A549 (cell line): ENCODE results near the gene NETO2. TPM values are rescaled to one million over a fixed set of nuclear protein-coding genes. Genes with fewer than 3 reads are reported as not detected.

Source experiments
- ATAC-seq, 2 experiments: fragments of 200-7000 bp in 1 of 2; fragments of >200 bp in 1 of 2; cut with Nextera tagmentation in 1 of 2; cut with Tn5 transposase in 1 of 2; 3 replicates each; pipeline versions ENCODE4 v1.8.0 to v1.9.1; 2018 to 2020; ENCODE audit warnings: mild to moderate bottlenecking in 1 of 2, moderate library complexity in 1 of 2
- CTCF ChIA-PET: fragments of 300-600 bp; sonication (Branson Sonifier 250); formaldehyde crosslinking; extraction: SDS; loops from one replicate; lab custom pipeline; 2021; ENCODE audit warnings: antibody characterized with exemption, inconsistent platforms; lab: Yijun Ruan, JAX
- POLR2A ChIA-PET: fragments of 350-600 bp; formaldehyde crosslinking; extraction: SDS; loops from one replicate; lab custom pipeline; 2021; ENCODE audit warnings: antibody characterized with exemption, inconsistent platforms; lab: Yijun Ruan, JAX
- DNase-seq, 2 experiments: peaks; one replicate each; pipeline versions ENCODE4 v3.0.0 to v3.0.0-alpha.2; 2011 to 2016; ENCODE audit warnings: low read depth in 1 of 2, low spot score in 1 of 2
- FAIRE-seq: peaks from 2 replicates; lab custom pipeline; 2011; peaks lifted over from hg19 to GRCh38; lab: Jason Lieb, UNC
- H3K27ac ChIP-seq, 2 experiments: fragments of >200 bp; sonication (Bioruptor Twin); formaldehyde crosslinking; 3 replicates each; pipeline ENCODE4 v1.5.1; 2016 to 2017
- H3K4me1 ChIP-seq: fragments of >200 bp; sonication (Bioruptor Twin); formaldehyde crosslinking; 3 replicates; pipeline ENCODE4 v1.6.1; 2016
- H3K4me2 ChIP-seq: fragments of >200 bp; sonication (Bioruptor Twin); formaldehyde crosslinking; 3 replicates; pipeline ENCODE4 v1.6.1; 2016
- H3K4me3 ChIP-seq: fragments of >200 bp; sonication (Bioruptor Twin); formaldehyde crosslinking; 3 replicates; pipeline ENCODE4 v1.5.1; 2016
- H3K9me3 ChIP-seq: fragments of >200 bp; sonication (Bioruptor Twin); formaldehyde crosslinking; 3 replicates; pipeline ENCODE4 v1.6.1; 2016
- BHLHE40 ChIP-seq: IDR thresholded peaks from 2 replicates; pipeline ENCODE4 v1.6.1; 2012; ENCODE audit warnings: low read depth, low read length, inconsistent platforms
- CBX2 ChIP-seq: fragments of 200-600 bp; sonication (generic); IDR thresholded peaks from 2 replicates; pipeline ENCODE4 v1.6.1; 2016; ENCODE audit warnings: low read depth, mild to moderate bottlenecking, borderline replicate concordance
- CEBPB ChIP-seq, 2 experiments: fragments of >200 bp in 1 of 2; sonication (Bioruptor Twin) in 1 of 2; formaldehyde crosslinking in 1 of 2; IDR thresholded peaks; 2 replicates each; pipeline ENCODE4 v1.6.1; 2012 to 2016
- CHD2 ChIP-seq: fragments of 150-350 bp; IDR thresholded peaks from 2 replicates; pipeline ENCODE4 v1.6.1; 2014; ENCODE audit warnings: low read length; ENCODE audit not compliant: partially characterized antibody
- CHD4 ChIP-seq: fragments of 200-600 bp; sonication (generic); IDR thresholded peaks from 2 replicates; pipeline ENCODE4 v1.6.1; 2016; ENCODE audit warnings: antibody characterized with exemption, mild to moderate bottlenecking, borderline replicate concordance
- EHF ChIP-seq: fragments of 250-450 bp; sonication (Bioruptor Pico); IDR thresholded peaks from 2 replicates; pipeline ENCODE4 v1.5.0; 2020; ENCODE audit warnings: mild to moderate bottlenecking
- EHMT2 ChIP-seq: fragments of 200-600 bp; sonication (generic); IDR thresholded peaks from 2 replicates; pipeline ENCODE4 v1.6.1; 2016; ENCODE audit warnings: antibody characterized with exemption, low read depth, mild to moderate bottlenecking, moderate library complexity
- EP300 ChIP-seq, 2 experiments: fragments of >200 bp; sonication (Bioruptor Twin); formaldehyde crosslinking; IDR thresholded peaks; 2 replicates in 1 of 2; 3 replicates in 1 of 2; pipeline ENCODE4 v1.6.1; 2016 to 2017
- ESRRA ChIP-seq: fragments of 150-350 bp; IDR thresholded peaks from 2 replicates; pipeline ENCODE4 v1.6.1; 2014; ENCODE audit warnings: mild to moderate bottlenecking, low read length, borderline replicate concordance
- FOXS1 ChIP-seq: fragments of 250-450 bp; sonication (Bioruptor Pico); IDR thresholded peaks from 2 replicates; pipeline ENCODE4 v1.5.0; 2020; ENCODE audit warnings: mild to moderate bottlenecking, moderate library complexity
- GATA3 ChIP-seq: IDR thresholded peaks from 2 replicates; pipeline ENCODE4 v1.6.1; 2012; ENCODE audit warnings: borderline replicate concordance
- HES2 ChIP-seq: fragments of >200 bp; sonication (Bioruptor Twin); formaldehyde crosslinking; IDR thresholded peaks from 2 replicates; pipeline ENCODE4 v1.6.1; 2016
- HEYL ChIP-seq: fragments of 250-450 bp; sonication (Bioruptor Pico); IDR thresholded peaks from 2 replicates; pipeline ENCODE4 v1.8.0; 2021; ENCODE audit warnings: mild to moderate bottlenecking, moderate library complexity
- HOXA7 ChIP-seq: fragments of 250-450 bp; sonication (Bioruptor Pico); IDR thresholded peaks from 2 replicates; pipeline ENCODE4 v1.5.0; 2020; ENCODE audit warnings: mild to moderate bottlenecking, moderate library complexity
- JUN ChIP-seq, 2 experiments: fragments of >200 bp; sonication (Bioruptor Twin); formaldehyde crosslinking; IDR thresholded peaks; 2 replicates in 1 of 2; 3 replicates in 1 of 2; pipeline ENCODE4 v1.6.1; 2016 to 2017
- JUNB ChIP-seq: fragments of >200 bp; sonication (Bioruptor Twin); formaldehyde crosslinking; IDR thresholded peaks from 2 replicates; pipeline ENCODE4 v1.6.1; 2016
- KDM1A ChIP-seq: fragments of 200-600 bp; sonication (generic); IDR thresholded peaks from 2 replicates; pipeline ENCODE4 v1.6.1; 2016; ENCODE audit warnings: low read depth, mild to moderate bottlenecking
- KDM5A ChIP-seq: fragments of 200-600 bp; sonication (generic); IDR thresholded peaks from 2 replicates; pipeline ENCODE4 v1.6.1; 2016; ENCODE audit warnings: antibody characterized with exemption, mild to moderate bottlenecking
- MAFK ChIP-seq: fragments of 450-650 bp; IDR thresholded peaks from 2 replicates; pipeline ENCODE4 v1.6.1; 2014; ENCODE audit not compliant: partially characterized antibody
- MAZ ChIP-seq: fragments of 150-350 bp; IDR thresholded peaks from 2 replicates; pipeline ENCODE4 v1.6.1; 2014; ENCODE audit warnings: antibody characterized with exemption, low read depth, low read length, borderline replicate concordance
- NFE2L2 ChIP-seq: fragments of 150-350 bp; conservative IDR thresholded peaks from 2 replicates; pipeline ENCODE4 v1.6.1; 2014; ENCODE audit warnings: low read length
- NPAS2 ChIP-seq: fragments of 250-450 bp; sonication (Bioruptor Pico); IDR thresholded peaks from 2 replicates; pipeline ENCODE4 v1.8.0; 2022; ENCODE audit warnings: mild to moderate bottlenecking, moderate library complexity, borderline replicate concordance
- POLR2A ChIP-seq: IDR thresholded peaks from 2 replicates; pipeline ENCODE4 v1.6.1; 2012; ENCODE audit warnings: mild to moderate bottlenecking, low read length
- RAD21 ChIP-seq, 2 experiments: fragments of >200 bp in 1 of 2; sonication (Bioruptor Twin) in 1 of 2; formaldehyde crosslinking in 1 of 2; IDR thresholded peaks in 1 of 2; conservative IDR thresholded peaks in 1 of 2; 2 replicates in 1 of 2; 3 replicates in 1 of 2; pipeline ENCODE4 v1.6.1; 2012 to 2018; ENCODE audit warnings: inconsistent platforms in 1 of 2
- SMC3 ChIP-seq: fragments of >200 bp; sonication (Bioruptor Twin); formaldehyde crosslinking; IDR thresholded peaks from 3 replicates; pipeline ENCODE4 v1.6.1; 2018; ENCODE audit warnings: inconsistent platforms
- SREBF2 ChIP-seq: fragments of 450-650 bp; IDR thresholded peaks from 2 replicates; pipeline ENCODE4 v1.6.1; 2014; ENCODE audit warnings: mild to moderate bottlenecking, moderate library complexity
- TFCP2L1 ChIP-seq: fragments of 250-450 bp; sonication (Bioruptor Pico); IDR thresholded peaks from 2 replicates; pipeline ENCODE4 v1.5.0; 2021; ENCODE audit warnings: mild to moderate bottlenecking
- ZC3H11A ChIP-seq: fragments of 450-650 bp; IDR thresholded peaks from 2 replicates; pipeline ENCODE4 v1.6.1; 2014; ENCODE audit warnings: antibody characterized with exemption, mild to moderate bottlenecking
- ZFP36 ChIP-seq: fragments of 450-650 bp; IDR thresholded peaks from 2 replicates; pipeline ENCODE4 v1.6.1; 2014; ENCODE audit warnings: borderline replicate concordance; ENCODE audit not compliant: partially characterized antibody
- ZNF302 ChIP-seq: fragments of 250-450 bp; sonication (Bioruptor Pico); IDR thresholded peaks from 2 replicates; pipeline ENCODE4 v1.9.0; 2021; ENCODE audit warnings: inconsistent platforms, mild to moderate bottlenecking, moderate library complexity
- WGBS: methylation state at CpG from one replicate; pipeline ENCODE4 v1.1.6; 2017; ENCODE audit errors: missing lambda C conversion rate; 5-methylcytosine and 5-hydroxymethylcytosine counted together
- polyA plus RNA-seq, 4 experiments: library from polyadenylated mRNA; depleted of rRNA in 3 of 4; stranded (reverse); fragments of >200 nt; fragmentation: RNase III in 1 of 4; extraction: RNeasy Plus Mini Kit Qiagen cat#74134 plus additional on column Dnase treatment in 1 of 4; gene quantifications; 2 replicates in 3 of 4; 3 replicates in 1 of 4; pipeline ENCODE4 v1.2.3, GENCODE V29; 2011 to 2017
- TF ChIP-seq, protein P1 (sequence below): fragments of 450-650 bp; IDR thresholded peaks from 2 replicates; pipeline ENCODE4 v1.6.1; 2014; ENCODE audit warnings: antibody characterized with exemption
- TF ChIP-seq, protein P2 (sequence below): fragments of 200-600 bp; sonication (generic); IDR thresholded peaks from 2 replicates; pipeline ENCODE4 v1.6.1; 2016; ENCODE audit warnings: antibody characterized with exemption, mild to moderate bottlenecking, moderate library complexity

NETO2 gene
- polyA plus RNA-seq, 2 of the 4 experiments (the other 2 are of a cell fraction) = 65.2 to 139 TPM

DNA sequence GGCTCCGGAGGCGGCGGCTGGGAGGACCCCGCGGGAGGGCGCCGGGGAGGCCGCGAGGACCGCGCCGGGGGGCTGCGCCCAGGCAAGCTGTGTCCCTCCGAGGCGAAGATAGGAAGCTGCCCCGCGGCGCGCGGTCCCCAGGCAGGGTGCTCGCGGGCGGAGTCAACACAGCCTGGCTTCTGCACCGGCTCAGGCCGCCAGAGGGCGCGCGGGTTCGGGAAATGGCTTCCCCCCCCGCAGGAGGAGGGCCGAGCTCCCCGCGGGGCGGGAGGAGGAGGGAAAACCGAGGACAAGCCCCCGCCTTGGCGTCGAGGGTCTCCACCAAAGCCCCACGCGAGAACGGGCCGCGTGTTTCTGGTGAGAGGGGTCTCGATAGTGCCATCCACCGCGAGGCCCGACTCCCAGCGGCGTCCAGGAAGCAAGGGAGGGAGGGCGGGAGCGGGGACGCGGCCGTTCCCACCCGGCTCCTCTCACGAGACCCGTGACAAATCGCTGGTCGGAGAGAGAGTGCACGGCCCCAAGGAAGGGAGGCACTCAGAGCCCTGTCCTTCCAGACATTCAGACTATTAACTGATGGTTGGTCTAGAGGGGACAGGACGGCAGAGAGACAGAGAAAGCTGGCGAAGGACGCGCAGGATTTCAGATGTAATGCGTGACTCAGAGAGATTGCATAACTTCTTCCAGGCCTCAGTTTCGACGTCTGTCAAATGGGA, 105.8 kb downstream of the NETO2 start (continued):
- no peak for TF ChIP-seq EP300 (IDR thresholded peaks at IDR 0.05)
- TF ChIP-seq RAD21 (conservative IDR thresholded peaks at IDR 0.05 in 1 of 2, IDR thresholded peaks at IDR 0.05 in 1 of 2) = peak; percentile 73 to 87
- 0 out of 2 replicates have a peak, but pooled peaks have one; percentile 6 for TF ChIP-seq BHLHE40
- TF ChIP-seq NFE2L2 = no peak
- no peak for TF ChIP-seq NPAS2 (CRISPR knock-in tag)
- TF ChIP-seq HOXA7 (CRISPR knock-in tag) = no peak
- no peak for TF ChIP-seq ZNF302
- peak; percentile 97; the same call in 1 of the 2 replicates for TF ChIP-seq CHD4
- TF ChIP-seq EHF (CRISPR knock-in tag) = no peak
- TF ChIP-seq JUN (IDR thresholded peaks at IDR 0.05) = peak in 1 of 2 experiments; percentile 47; a peak in 2 of 5 replicates
- peak; percentile 90 for TF ChIP-seq MAZ
- no peak for TF ChIP-seq FOXS1 (CRISPR knock-in tag)
- TF ChIP-seq TFCP2L1 (CRISPR knock-in tag) = no peak
- no peak for TF ChIP-seq SREBF2
- no peak for TF ChIP-seq POLR2A
- TF ChIP-seq GATA3 = no peak
- peak; percentile 87 to 95 for TF ChIP-seq CEBPB (IDR thresholded peaks at IDR 0.05)
- TF ChIP-seq EHMT2 = no peak
- TF ChIP-seq MAFK = no peak
- no peak for TF ChIP-seq HEYL
- 0 out of 2 replicates have a peak, but pooled peaks have one; percentile 4 for TF ChIP-seq ESRRA
- TF ChIP-seq, protein P1, sequence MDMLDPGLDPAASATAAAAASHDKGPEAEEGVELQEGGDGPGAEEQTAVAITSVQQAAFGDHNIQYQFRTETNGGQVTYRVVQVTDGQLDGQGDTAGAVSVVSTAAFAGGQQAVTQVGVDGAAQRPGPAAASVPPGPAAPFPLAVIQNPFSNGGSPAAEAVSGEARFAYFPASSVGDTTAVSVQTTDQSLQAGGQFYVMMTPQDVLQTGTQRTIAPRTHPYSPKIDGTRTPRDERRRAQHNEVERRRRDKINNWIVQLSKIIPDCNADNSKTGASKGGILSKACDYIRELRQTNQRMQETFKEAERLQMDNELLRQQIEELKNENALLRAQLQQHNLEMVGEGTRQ = no peak
- no peak for TF ChIP-seq JUNB
- TF ChIP-seq, all 56 proteins: peak for 20

GRCh38 chr16:47037396-47037745, 106.4 kb downstream of the NETO2 start:
- H3K4me1 ChIP-seq = no peaks in the 10 kb centered on the region
- H3K27ac ChIP-seq = peak overlapping the region; percentile 82 to 95
- no peaks in the 10 kb centered on the region for H3K9me3 ChIP-seq
- H3K4me3 ChIP-seq = peak overlapping the region; percentile 62
- TF ChIP-seq EHF (CRISPR knock-in tag) (no peak), MAZ (no peak), HES2 (no peak), TFCP2L1 (CRISPR knock-in tag) (no peak), CEBPB (IDR thresholded peaks at IDR 0.05) (no peak), KDM1A (no peak), SMC3 (no peak), CHD2 (no peak), CBX2 (no peak), FOXS1 (CRISPR knock-in tag) (no peak), ZC3H11A (no peak), KDM5A (no peak), MAFK (no peak), ZFP36 (no peak), EP300 (IDR thresholded peaks at IDR 0.05) (no peak)
- TF ChIP-seq, protein P2, sequence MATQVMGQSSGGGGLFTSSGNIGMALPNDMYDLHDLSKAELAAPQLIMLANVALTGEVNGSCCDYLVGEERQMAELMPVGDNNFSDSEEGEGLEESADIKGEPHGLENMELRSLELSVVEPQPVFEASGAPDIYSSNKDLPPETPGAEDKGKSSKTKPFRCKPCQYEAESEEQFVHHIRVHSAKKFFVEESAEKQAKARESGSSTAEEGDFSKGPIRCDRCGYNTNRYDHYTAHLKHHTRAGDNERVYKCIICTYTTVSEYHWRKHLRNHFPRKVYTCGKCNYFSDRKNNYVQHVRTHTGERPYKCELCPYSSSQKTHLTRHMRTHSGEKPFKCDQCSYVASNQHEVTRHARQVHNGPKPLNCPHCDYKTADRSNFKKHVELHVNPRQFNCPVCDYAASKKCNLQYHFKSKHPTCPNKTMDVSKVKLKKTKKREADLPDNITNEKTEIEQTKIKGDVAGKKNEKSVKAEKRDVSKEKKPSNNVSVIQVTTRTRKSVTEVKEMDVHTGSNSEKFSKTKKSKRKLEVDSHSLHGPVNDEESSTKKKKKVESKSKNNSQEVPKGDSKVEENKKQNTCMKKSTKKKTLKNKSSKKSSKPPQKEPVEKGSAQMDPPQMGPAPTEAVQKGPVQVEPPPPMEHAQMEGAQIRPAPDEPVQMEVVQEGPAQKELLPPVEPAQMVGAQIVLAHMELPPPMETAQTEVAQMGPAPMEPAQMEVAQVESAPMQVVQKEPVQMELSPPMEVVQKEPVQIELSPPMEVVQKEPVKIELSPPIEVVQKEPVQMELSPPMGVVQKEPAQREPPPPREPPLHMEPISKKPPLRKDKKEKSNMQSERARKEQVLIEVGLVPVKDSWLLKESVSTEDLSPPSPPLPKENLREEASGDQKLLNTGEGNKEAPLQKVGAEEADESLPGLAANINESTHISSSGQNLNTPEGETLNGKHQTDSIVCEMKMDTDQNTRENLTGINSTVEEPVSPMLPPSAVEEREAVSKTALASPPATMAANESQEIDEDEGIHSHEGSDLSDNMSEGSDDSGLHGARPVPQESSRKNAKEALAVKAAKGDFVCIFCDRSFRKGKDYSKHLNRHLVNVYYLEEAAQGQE = no peak
- ChIA-PET POLR2A (interaction anchor here (0.7 to 1.5 kb wide), 7 partner anchors 23 to 1128 kb away, joined by 3 to 18 read pairs (median 5); partner anchors contain the start of genes DNAJA2 and NETO2), CTCF (interaction anchor here (0.6 to 3.9 kb wide), 49 partner anchors 10 to 1516 kb away, joined by 3 to 41 read pairs (median 3); partner anchors contain the start of genes DNAJA2 and NETO2)
- ATAC-seq (peak; percentile 73 to 80), FAIRE-seq (no peak), DNase-seq (peak; percentile 32 to 62)
- 19% methylated on average over 6 of the region's 24 CpGs for WGBS
- H3K4me2 ChIP-seq = peak overlapping the region; percentile 78
